GM18951 (cell line): ENCODE measurements around the gene CLCN5.
"Not testable (repeated sequence)": the region's sequence is repeated elsewhere in the genome, so short reads cannot be mapped to it uniquely, and the experiment has no call there.

Experiments used
- POLR2A ChIP-seq: IDR thresholded peaks from 4 replicates; pipeline ENCODE4 v1.6.1; 2011; ENCODE audit warnings: mild to moderate bottlenecking; ENCODE audit not compliant: insufficient read length, insufficient read depth; ENCODE audit errors: extremely low read depth
- in situ Hi-C: fragments of 300-500 bp; cut with MboI; formaldehyde crosslinking; loops from one replicate; pipeline ENCODE4 v1.12.0; 2022; ENCODE audit warnings: low sequenced_read_pairs, mixed read lengths, inconsistent platforms; ENCODE audit not compliant: unreplicated experiment

The CLCN5 gene

GRCh38 chrX:49991758-49992157 lies 69.4 kb downstream of the CLCN5 start:
- no peak for TF ChIP-seq POLR2A
- in situ Hi-C loops = no loop called here

GRCh38 chrX:49992853-49993252 lies 70.5 kb downstream of the CLCN5 start:
- in situ Hi-C loops = no loop called here
- TF ChIP-seq POLR2A = no peak

- no peak for TF ChIP-seq POLR2A
- in situ Hi-C loops = no loop called here
Observed at GRCh38 chrX:49993661-49994060, 71.3 kb downstream of the CLCN5 start.

- in situ Hi-C loops = no loop called here
- TF ChIP-seq POLR2A = no peak
Observed at GRCh38 chrX:49995107-49995731, 72.8 kb downstream of the CLCN5 start.

- TF ChIP-seq POLR2A = no peak
- in situ Hi-C loops = no loop called here
Observed at GRCh38 chrX:49995795-49996455, 73.5 kb downstream of the CLCN5 start.

- in situ Hi-C loops = no loop called here
- no peak for TF ChIP-seq POLR2A
Observed at GRCh38 chrX:49996474-49996873, 74.1 kb downstream of the CLCN5 start.

GRCh38 chrX:49999087-49999486 lies 76.7 kb downstream of the CLCN5 start:
- in situ Hi-C loops = no loop called here
- no peak for TF ChIP-seq POLR2A

GRCh38 chrX:50000937-50001542 lies 78.6 kb downstream of the CLCN5 start:
- TF ChIP-seq POLR2A = no peak
- in situ Hi-C loops = no loop called here

GRCh38 chrX:50002067-50002714 lies 79.8 kb downstream of the CLCN5 start:
- in situ Hi-C loops = no loop called here
- no peak for TF ChIP-seq POLR2A

- in situ Hi-C loops = no loop called here
- no peak for TF ChIP-seq POLR2A
Observed at GRCh38 chrX:50003467-50003866, 81.1 kb downstream of the CLCN5 start.

GRCh38 chrX:50003927-50004326 lies 81.5 kb downstream of the CLCN5 start:
- in situ Hi-C loops = no loop called here
- TF ChIP-seq POLR2A = no peak

GRCh38 chrX:50025591-50025990 lies 103.2 kb downstream of the CLCN5 start:
- in situ Hi-C loops = not testable (repeated sequence)

GRCh38 chrX:50035126-50035525 lies 112.7 kb downstream of the CLCN5 start:
- in situ Hi-C loops = no loop called here

GRCh38 chrX:50036426-50036825 lies 114.0 kb downstream of the CLCN5 start:
- in situ Hi-C loops = no loop called here
- TF ChIP-seq POLR2A = no peak

More at GRCh38 chrX:50035126-50035525, 112.7 kb downstream of the CLCN5 start:
- TF ChIP-seq POLR2A = no peak
